WTC11 (cell line): Measurements from ENCODE around the gene TSGA10. TPM values are rescaled to one million over a fixed set of nuclear protein-coding genes. Genes with fewer than 3 reads are reported as not detected.

Source experiments
- ATAC-seq: fragments of 200-7000 bp; cut with Tn5 transposase; 2 replicates; pipeline ENCODE4 v1.10.0; 2021; ENCODE audit warnings: mild to moderate bottlenecking, moderate library complexity
- CTCF ChIA-PET: fragments of 300-600 bp; sonication (Branson Sonifier 250); formaldehyde crosslinking; loops from one replicate; lab custom pipeline; 2021; ENCODE audit warnings: antibody characterized with exemption; lab: Charles Lee
- POLR2A ChIA-PET: fragments of 350-600 bp; sonication (Branson Sonifier 250); formaldehyde crosslinking; loops from one replicate; lab custom pipeline; 2021; ENCODE audit warnings: antibody characterized with exemption; lab: Charles Lee
- DNase-seq: peaks from one replicate; pipeline ENCODE4 v3.0.0; 2021; ENCODE audit warnings: low spot score
- H3K27ac Mint-ChIP-seq: 2 replicates; pipeline ENCODE4 v1.8.0; 2021; ENCODE audit warnings: mixed read lengths
- H3K27me3 Mint-ChIP-seq: 2 replicates; pipeline ENCODE4 v1.8.0; 2021; ENCODE audit warnings: low read depth, mild to moderate bottlenecking, moderate library complexity, mixed read lengths
- H3K36me3 Mint-ChIP-seq: 2 replicates; pipeline ENCODE4 v1.8.0; 2021; ENCODE audit warnings: mixed read lengths
- H3K4me1 Mint-ChIP-seq: 2 replicates; pipeline ENCODE4 v1.8.0; 2022; ENCODE audit warnings: mixed read lengths
- H3K4me3 Mint-ChIP-seq: 2 replicates; pipeline ENCODE4 v1.8.0; 2021; ENCODE audit warnings: mild to moderate bottlenecking, moderate library complexity, mixed read lengths
- H3K9me3 Mint-ChIP-seq: 2 replicates; pipeline ENCODE4 v1.8.0; 2021; ENCODE audit warnings: mixed read lengths
- ATF6 ChIP-seq: sonication (generic); formaldehyde crosslinking; IDR thresholded peaks from 2 replicates; pipeline ENCODE4 v1.8.1; 2023; ENCODE audit warnings: mild to moderate bottlenecking, missing genetic modification reagents
- E2F1 ChIP-seq: sonication (generic); formaldehyde crosslinking; IDR thresholded peaks from 2 replicates; pipeline ENCODE4 v1.8.0; 2022; ENCODE audit warnings: mild to moderate bottlenecking, missing genetic modification reagents
- FOXJ3 ChIP-seq: sonication (generic); formaldehyde crosslinking; IDR thresholded peaks from 2 replicates; pipeline ENCODE4 v1.9.0; 2021; ENCODE audit warnings: missing genetic modification reagents, mild to moderate bottlenecking, borderline replicate concordance
- NR2C2 ChIP-seq: sonication (generic); formaldehyde crosslinking; IDR thresholded peaks from 2 replicates; pipeline ENCODE4 v1.8.0; 2022; ENCODE audit warnings: mild to moderate bottlenecking, missing genetic modification reagents
- NR3C1 ChIP-seq: sonication (generic); formaldehyde crosslinking; conservative IDR thresholded peaks from 2 replicates; pipeline ENCODE4 v1.8.1; 2023; ENCODE audit warnings: low read depth, mild to moderate bottlenecking, missing genetic modification reagents
- PRRX2 ChIP-seq: fragments of 250-450 bp; sonication (Bioruptor Pico); IDR thresholded peaks from 2 replicates; pipeline ENCODE4 v1.8.0; 2021; ENCODE audit warnings: mild to moderate bottlenecking
- SMAD4 ChIP-seq: sonication (generic); formaldehyde crosslinking; IDR thresholded peaks from 2 replicates; pipeline ENCODE4 v1.8.0; 2022; ENCODE audit warnings: mild to moderate bottlenecking, missing genetic modification reagents
- SOX15 ChIP-seq: fragments of 250-450 bp; sonication (Bioruptor Pico); IDR thresholded peaks from 2 replicates; pipeline ENCODE4 v1.9.0; 2021; ENCODE audit warnings: mild to moderate bottlenecking
- STAT6 ChIP-seq: sonication (generic); formaldehyde crosslinking; conservative IDR thresholded peaks from 2 replicates; pipeline ENCODE4 v1.8.1; 2023; ENCODE audit warnings: mild to moderate bottlenecking, low read depth, missing genetic modification reagents, moderate library complexity
- TEAD1 ChIP-seq: sonication (generic); formaldehyde crosslinking; IDR thresholded peaks from 2 replicates; pipeline ENCODE4 v1.8.0; 2022; ENCODE audit warnings: mild to moderate bottlenecking, missing genetic modification reagents
- TEAD4 ChIP-seq: sonication (generic); formaldehyde crosslinking; IDR thresholded peaks from 2 replicates; pipeline ENCODE4 v1.8.0; 2022; ENCODE audit warnings: mild to moderate bottlenecking, missing genetic modification reagents
- TP53 ChIP-seq: sonication (generic); formaldehyde crosslinking; IDR thresholded peaks from 2 replicates; pipeline ENCODE4 v1.8.1; 2023; ENCODE audit warnings: mild to moderate bottlenecking, missing genetic modification reagents
- USF1 ChIP-seq: sonication (generic); formaldehyde crosslinking; IDR thresholded peaks from 2 replicates; pipeline ENCODE4 v1.8.0; 2022; ENCODE audit warnings: mild to moderate bottlenecking, missing genetic modification reagents
- ZNF263 ChIP-seq: sonication (generic); formaldehyde crosslinking; IDR thresholded peaks from 2 replicates; pipeline ENCODE4 v1.8.1; 2022; ENCODE audit warnings: low read depth, mild to moderate bottlenecking, moderate library complexity, missing genetic modification reagents
- ZNF532 ChIP-seq: fragments of 250-450 bp; sonication (Bioruptor Pico); IDR thresholded peaks from 2 replicates; pipeline ENCODE4 v1.9.0; 2021; ENCODE audit warnings: mild to moderate bottlenecking, borderline replicate concordance
- total RNA-seq: library from RNA; stranded (reverse); gene quantifications from 3 replicates; pipeline ENCODE4 v1.2.3, GENCODE V29; 2021
- TF ChIP-seq, protein P1 (sequence below): fragments of 250-450 bp; sonication (Bioruptor Pico); conservative IDR thresholded peaks from 2 replicates; pipeline ENCODE4 v1.9.0; 2021; ENCODE audit warnings: mild to moderate bottlenecking
- TF ChIP-seq, protein P2 (sequence below): sonication (generic); formaldehyde crosslinking; IDR thresholded peaks from 2 replicates; pipeline ENCODE4 v1.8.0; 2023; ENCODE audit warnings: missing genetic modification reagents
- TF ChIP-seq, protein P3 (sequence below): sonication (generic); formaldehyde crosslinking; IDR thresholded peaks from 2 replicates; pipeline ENCODE4 v1.8.0; 2023; ENCODE audit warnings: mild to moderate bottlenecking, missing genetic modification reagents

Gene TSGA10
- total RNA-seq, 1 experiment from 2014 or later: 9.1 TPM

DNA sequence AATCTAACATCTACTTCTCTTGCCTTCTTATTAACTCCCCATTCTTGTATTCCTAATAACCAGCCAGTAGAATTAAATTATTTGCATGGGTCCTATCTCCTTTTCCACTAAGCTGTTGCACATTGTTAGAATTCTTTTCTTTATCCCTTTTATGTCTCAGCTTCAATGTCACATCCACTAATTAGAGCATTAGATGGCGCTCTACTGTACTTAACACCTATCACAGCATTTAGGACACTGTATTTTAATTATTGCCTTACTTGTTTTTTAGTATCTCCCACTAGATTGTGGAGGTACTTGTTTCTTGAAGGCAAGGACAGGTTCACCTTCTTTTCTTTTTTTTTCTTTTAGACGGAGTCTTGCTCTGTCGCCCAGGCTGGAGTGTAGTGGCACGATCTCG is 3.9 kb upstream of the TSGA10 start:
- CTCF ChIA-PET: interaction anchor here (0.6 to 1.9 kb wide), 6 partner anchors 8 to 156 kb away, joined by 3 to 9 read pairs (median 6); partner anchors contain the start of genes C2orf15, MITD1 and MRPL30
- ATAC-seq (peak; percentile 11; the same call in 1 of the 2 replicates), DNase-seq (no peak)
- TF ChIP-seq, protein P1, sequence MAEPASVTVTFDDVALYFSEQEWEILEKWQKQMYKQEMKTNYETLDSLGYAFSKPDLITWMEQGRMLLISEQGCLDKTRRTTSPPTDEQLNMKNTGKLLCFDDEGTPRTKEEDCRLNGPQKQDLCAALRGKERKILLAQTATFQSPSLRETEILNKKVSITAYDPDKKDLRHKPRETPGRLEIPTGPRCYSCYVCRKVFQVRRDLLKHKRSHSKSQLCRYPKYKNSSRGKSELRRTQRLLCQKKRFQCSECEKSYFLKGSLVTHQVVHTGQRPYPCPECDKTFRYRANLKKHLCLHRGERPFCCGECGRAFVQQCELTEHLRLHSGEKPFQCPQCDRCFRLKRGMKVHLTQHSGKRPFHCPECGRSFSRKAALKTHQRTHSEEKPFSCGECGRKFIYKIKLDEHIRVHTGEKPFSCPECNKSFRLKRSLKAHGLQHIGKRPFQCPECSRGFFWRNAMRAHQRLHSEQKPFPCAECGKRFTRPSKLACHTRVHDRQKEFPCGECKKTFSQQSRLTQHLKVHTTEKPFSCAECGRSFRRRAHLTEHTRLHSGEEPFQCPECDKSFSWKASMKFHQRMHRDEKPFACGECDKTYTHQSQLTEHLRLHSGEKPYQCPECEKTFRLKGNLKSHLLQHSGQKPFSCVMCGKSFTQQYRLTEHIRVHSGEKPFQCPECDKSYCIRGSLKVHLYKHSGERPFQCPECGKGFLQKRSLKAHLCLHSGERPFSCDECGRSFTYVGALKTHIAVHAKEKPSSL (CRISPR knock-in tag): no peak
- TF ChIP-seq SMAD4 (no peak), PRRX2 (CRISPR knock-in tag) (no peak), E2F1 (CRISPR knock-in tag) (no peak), NR3C1 (CRISPR knock-in tag) (no peak), FOXJ3 (no peak)
- TF ChIP-seq, protein P2, sequence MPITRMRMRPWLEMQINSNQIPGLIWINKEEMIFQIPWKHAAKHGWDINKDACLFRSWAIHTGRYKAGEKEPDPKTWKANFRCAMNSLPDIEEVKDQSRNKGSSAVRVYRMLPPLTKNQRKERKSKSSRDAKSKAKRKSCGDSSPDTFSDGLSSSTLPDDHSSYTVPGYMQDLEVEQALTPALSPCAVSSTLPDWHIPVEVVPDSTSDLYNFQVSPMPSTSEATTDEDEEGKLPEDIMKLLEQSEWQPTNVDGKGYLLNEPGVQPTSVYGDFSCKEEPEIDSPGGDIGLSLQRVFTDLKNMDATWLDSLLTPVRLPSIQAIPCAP (CRISPR knock-in tag): no peak
- Mint-ChIP-seq H3K36me3 (peaks cover 22% of the 10 kb centered on the region), H3K4me1 (peaks cover 21% of the 10 kb centered on the region), H3K4me3 (no peak overlapping the region), H3K27me3 (no peaks in the 10 kb centered on the region; the same call in 1 of the 2 replicates), H3K9me3 (no peaks in the 10 kb centered on the region), H3K27ac (no peak overlapping the region; the same call in 1 of the 2 replicates)
- POLR2A ChIA-PET: interaction anchor here (1.0 kb wide), 1 partner anchor 23 kb away, joined by 3 read pairs; the partner anchor contains the start of genes MITD1 and MRPL30

DNA sequence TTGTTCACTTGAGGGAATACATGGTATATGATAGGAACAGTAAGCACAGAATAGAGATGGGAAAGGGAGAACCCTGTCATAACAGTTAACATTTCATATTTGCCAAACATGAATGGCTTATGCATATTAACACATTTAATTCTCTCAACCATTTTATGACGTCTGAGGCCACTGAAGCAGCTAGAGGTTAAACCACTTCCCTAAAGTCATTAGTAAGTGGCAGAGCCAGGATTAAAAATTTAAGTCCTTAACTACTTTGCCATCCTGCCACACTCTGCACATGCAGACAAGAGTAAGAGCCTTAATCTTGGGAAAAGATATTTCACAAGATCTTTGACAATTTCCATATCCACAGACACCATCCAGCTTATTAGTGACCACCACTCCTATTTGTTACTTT is 2.1 kb upstream of the TSGA10 start:
- DNase-seq (no peak), ATAC-seq (no peak)
- POLR2A ChIA-PET: no interaction called here
- Mint-ChIP-seq H3K27ac (no peak overlapping the region), H3K27me3 (no peaks in the 10 kb centered on the region; the same call in 1 of the 2 replicates), H3K4me1 (peaks cover 21% of the 10 kb centered on the region), H3K36me3 (peaks cover 16% of the 10 kb centered on the region), H3K4me3 (no peak overlapping the region), H3K9me3 (no peaks in the 10 kb centered on the region)
- CTCF ChIA-PET: no interaction called here
- TF ChIP-seq ZNF263 (CRISPR knock-in tag) (no peak), STAT6 (CRISPR knock-in tag) (no peak), ATF6 (CRISPR knock-in tag) (no peak), SOX15 (no peak), ZNF532 (CRISPR knock-in tag) (no peak), NR2C2 (no peak), USF1 (no peak), TEAD1 (CRISPR knock-in tag) (no peak), TP53 (CRISPR knock-in tag) (no peak), TEAD4 (no peak)
- TF ChIP-seq, protein P3, sequence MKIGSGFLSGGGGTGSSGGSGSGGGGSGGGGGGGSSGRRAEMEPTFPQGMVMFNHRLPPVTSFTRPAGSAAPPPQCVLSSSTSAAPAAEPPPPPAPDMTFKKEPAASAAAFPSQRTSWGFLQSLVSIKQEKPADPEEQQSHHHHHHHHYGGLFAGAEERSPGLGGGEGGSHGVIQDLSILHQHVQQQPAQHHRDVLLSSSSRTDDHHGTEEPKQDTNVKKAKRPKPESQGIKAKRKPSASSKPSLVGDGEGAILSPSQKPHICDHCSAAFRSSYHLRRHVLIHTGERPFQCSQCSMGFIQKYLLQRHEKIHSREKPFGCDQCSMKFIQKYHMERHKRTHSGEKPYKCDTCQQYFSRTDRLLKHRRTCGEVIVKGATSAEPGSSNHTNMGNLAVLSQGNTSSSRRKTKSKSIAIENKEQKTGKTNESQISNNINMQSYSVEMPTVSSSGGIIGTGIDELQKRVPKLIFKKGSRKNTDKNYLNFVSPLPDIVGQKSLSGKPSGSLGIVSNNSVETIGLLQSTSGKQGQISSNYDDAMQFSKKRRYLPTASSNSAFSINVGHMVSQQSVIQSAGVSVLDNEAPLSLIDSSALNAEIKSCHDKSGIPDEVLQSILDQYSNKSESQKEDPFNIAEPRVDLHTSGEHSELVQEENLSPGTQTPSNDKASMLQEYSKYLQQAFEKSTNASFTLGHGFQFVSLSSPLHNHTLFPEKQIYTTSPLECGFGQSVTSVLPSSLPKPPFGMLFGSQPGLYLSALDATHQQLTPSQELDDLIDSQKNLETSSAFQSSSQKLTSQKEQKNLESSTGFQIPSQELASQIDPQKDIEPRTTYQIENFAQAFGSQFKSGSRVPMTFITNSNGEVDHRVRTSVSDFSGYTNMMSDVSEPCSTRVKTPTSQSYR (CRISPR knock-in tag): no peak
